CD4-positive, alpha-beta T cell treated with Interleukin-15 for 4 hours (primary cell): ENCODE measurements around the gene CD99.

ENCODE experiments used
- DNase-seq: peaks from one replicate; pipeline ENCODE4 v3.0.0-alpha.2; 2020; ENCODE audit warnings: low spot score

Gene CD99

DNA sequence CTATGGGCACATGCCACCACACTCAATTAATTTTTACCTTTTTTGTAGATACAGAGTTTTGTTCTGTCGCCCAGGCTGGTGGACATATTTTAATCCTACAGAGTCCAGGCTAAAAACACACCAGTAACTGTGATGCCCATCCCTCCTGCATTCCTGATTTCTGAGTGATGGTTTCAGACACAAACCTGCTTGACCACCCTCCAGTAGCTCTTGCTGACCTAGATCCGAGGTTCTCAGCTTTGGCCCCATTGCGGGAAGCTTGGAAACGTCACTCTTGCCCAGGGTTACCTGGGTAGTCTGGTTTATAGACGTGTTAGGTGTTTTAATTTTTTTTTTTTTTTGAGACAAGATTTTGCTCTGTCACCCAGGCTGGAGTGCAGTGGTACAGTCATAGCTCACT lies 7.5 kb downstream of the CD99 start:
- no peak for DNase-seq

DNA sequence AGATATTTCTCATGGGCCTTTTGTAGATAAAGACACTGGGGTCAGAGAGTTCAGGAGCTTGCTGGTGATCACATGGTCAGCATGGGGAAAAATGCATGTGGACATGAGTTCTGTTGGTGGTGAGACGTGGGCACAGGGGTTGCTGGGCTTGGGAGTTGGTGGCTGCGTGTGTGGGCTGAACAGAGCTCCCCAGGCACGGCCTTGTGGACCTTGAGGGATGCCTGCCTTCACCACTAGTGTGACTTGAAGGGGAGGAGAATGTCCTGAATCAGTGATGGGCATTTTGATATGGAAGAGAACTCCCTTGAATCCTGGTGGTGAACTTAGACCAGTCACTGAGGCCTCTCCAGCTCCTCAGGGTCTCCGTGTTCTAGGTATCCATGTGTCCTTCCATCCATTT lies 8.9 kb downstream of the CD99 start:
- DNase-seq, result no peak

- no peak for DNase-seq
These were observed 9.6 kb downstream of the CD99 start for GRCh38 chrX:2700405-2701320.

GRCh38 chrX:2701600-2701999 lies 10.5 kb downstream of the CD99 start:
- no peak for DNase-seq

GRCh38 chrX:2703991-2704369 lies 12.9 kb downstream of the CD99 start:
- no peak for DNase-seq

DNA sequence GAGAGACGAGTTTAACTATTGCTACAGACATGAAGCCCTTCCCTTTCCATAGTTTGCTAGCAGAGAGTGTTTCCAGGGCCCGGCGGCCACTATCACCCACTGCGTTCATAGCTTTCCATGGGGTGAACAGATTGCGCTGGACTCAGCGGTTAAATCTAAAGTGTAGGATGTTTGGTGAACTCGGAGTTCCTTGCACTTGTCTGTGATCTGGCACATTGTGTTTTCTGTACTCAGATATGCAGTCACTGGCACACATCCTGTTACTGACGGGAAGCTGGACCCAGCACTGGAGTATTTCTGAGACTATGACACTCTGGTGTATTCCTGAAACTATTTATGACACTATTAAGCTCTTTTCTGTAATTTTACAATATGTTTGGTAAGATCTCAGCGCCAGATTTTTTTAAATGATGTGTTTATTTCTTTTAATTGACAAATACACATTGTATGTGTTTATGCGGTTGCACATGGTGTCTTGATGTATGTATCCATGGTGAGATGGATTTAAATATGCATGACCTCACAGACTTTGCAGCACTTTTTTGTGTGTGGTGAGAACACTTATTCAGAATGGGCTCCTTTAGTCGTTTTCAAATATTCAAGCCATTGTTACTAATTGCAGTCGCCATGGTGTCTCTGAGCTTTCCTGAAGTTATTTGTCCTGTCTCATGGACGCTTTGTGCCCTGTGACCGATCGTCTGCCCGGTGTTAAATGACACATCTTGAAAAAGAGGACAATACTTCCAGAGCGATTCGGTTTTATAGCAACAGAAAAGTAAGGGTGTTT lies 14.1 kb downstream of the CD99 start:
- DNase-seq, result no peak

- peak; percentile 78 for DNase-seq
These were observed 16.3 kb downstream of the CD99 start for GRCh38 chrX:2707334-2707760.

- no peak for DNase-seq
These were observed 16.9 kb downstream of the CD99 start for GRCh38 chrX:2708021-2708420.

DNA sequence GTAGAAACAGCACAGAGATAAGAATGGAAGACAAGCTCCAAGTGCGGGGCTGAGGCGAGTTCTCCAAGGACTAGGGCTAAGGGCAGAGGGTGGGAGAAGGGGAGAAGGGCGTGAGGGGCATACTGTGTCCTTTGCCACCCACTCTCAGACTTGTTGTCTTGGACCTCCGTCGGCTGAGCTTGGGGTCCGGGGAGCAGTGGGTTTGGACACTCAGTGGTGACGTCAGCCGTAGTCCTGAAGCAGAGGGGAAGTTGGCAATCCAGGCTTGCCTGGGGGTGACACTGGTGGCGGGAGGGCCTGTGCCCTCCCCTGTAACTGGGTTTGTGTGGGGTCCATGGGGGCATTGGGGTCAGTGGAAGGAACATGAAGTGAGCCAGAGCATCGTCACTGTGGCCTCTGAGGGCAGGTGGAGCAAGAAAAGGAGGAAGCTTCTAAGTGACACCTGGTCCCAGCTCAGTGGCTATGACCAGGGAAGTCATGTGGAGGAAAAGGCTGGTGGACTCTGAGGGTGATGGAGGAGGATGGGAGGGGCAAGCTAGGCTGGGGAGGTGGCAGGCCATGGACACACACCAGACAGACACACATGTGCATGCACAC lies 17.6 kb downstream of the CD99 start:
- no peak for DNase-seq

GRCh38 chrX:2709556-2709955 lies 18.5 kb downstream of the CD99 start:
- DNase-seq, result no peak

DNA sequence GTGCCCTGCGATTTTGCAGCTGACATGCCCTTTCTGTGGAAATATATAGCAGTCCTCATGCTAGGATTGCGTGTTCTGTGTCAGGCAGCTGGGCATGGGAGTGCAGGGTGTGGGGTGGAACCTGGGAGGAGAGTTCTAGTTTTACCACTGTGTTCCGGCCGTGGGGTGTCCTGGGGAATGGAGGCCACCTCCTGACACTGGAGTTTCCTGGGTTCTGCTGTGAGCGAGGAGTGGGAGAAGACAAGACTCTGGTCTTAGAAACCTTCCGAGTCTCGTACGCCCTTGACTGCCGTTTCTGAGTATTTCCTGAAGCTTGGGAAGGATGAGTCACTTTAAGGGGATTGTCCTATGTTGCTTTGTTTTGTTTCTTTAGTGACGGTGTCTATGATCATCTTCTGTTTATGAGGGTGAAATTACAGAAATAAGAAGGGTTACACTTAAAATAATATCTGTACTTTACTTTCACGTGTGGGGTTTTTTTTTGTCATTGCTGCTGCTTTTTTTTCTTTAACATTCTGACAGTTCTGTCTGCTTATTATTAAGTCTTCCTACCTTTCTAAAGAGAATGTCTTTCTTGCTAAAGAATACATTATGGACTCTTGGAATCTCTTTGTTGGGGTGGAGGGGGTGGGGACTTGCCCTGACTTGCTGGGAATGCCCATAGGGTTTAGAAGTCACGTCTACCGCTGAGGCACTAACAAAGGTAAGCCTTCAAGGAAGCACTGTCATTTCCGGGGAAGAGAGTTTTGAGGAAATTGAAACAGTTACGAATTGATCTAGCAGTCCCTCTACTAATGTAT lies 19.1 kb downstream of the CD99 start:
- peak; percentile 78 for DNase-seq

- no peak for DNase-seq
These were observed 20.3 kb downstream of the CD99 start for GRCh38 chrX:2711441-2711840.

GRCh38 chrX:2712428-2712827 lies 21.3 kb downstream of the CD99 start:
- DNase-seq, result no peak

DNA sequence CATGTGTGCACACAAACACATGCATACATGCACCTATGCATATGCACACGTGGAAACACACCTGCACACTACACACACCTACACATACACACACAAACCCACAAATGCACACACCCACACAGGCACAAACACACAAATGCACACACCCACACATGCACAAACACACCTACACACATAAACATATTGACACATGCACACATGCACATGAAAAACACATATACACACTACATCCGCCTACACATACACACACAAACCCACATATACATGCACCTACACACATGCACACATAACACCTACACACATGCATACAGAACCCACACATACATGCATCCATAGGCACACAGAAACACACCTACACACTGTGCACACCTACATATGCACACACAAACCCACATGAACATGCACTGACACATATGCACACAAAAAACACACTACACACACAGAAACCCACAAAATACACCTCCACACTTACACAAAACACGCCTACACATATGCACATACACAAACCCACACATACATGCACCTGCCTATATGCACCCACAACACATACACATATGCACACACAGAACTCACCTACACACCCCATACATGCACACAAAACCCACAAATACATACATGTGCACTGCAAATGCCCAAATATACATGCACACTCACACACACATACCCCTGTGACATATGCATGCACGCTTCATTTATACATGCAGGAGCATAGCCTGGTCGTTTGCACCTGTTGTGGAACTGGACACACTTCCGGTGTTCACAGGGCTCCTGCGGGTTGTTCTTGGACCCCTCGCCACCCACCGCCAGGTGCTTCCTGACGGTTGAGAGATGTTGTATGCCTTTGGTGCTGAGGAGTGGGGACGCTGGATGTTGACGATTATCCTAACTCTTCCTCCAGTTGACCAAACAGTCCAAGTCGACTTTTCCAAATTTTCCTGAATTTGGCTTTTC lies 22.1 kb downstream of the CD99 start:
- DNase-seq, result no peak

GRCh38 chrX:2714551-2714950 lies 23.5 kb downstream of the CD99 start:
- DNase-seq, result no peak

GRCh38 chrX:2715066-2715600 lies 24.0 kb downstream of the CD99 start:
- DNase-seq, result no peak

DNA sequence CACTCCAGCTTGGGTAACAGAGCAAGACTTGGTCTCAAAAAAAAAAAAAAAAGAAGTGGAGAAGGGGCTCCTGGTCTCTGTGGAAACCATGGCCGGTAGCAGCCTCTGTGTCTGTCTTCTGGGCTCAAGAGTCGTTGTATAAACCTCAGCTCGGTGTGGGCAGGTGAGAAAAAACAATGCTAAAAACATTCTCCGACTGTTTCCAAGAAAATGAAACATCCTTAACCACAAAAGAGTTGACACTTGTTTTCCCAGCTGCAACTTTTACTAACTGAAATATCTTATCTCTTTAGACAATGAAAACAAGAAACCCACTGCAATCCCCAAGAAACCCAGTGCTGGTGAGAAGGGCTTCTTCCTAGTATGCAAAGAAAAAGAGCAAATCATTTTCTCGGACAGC lies 26.2 kb downstream of the CD99 start:
- no peak for DNase-seq

DNA sequence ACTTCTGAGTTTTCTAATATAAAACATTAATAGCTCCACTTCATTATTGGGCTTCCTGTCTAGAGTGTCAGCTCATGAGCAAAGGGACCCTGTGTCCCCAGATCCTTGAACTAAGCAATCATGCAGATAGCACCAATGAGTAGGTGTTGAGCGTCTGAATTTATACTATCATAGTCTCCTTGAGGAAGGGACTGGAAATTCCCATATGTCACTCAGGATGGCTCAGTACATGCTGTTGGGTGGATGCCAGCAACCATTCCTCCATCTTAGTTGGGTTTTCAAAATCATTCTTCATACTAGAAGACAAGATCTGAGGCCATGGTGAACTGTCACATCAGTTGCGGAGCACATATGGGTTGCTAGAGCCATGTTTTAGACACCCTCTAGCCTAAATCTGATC lies 27.7 kb downstream of the CD99 start:
- no peak for DNase-seq

GRCh38 chrX:2719774-2720447 lies 28.8 kb downstream of the CD99 start:
- DNase-seq, result no peak

- no peak for DNase-seq
These were observed 32.3 kb downstream of the CD99 start for GRCh38 chrX:2723286-2723879.
